Astrocyte of the hippocampus (primary cell): ENCODE data around the gene CACNA1C.

ENCODE experiments used
- DNase-seq: peaks from one replicate; pipeline ENCODE4 v3.0.0; 2011; ENCODE audit warnings: low read depth, low spot score

The CACNA1C gene

DNA sequence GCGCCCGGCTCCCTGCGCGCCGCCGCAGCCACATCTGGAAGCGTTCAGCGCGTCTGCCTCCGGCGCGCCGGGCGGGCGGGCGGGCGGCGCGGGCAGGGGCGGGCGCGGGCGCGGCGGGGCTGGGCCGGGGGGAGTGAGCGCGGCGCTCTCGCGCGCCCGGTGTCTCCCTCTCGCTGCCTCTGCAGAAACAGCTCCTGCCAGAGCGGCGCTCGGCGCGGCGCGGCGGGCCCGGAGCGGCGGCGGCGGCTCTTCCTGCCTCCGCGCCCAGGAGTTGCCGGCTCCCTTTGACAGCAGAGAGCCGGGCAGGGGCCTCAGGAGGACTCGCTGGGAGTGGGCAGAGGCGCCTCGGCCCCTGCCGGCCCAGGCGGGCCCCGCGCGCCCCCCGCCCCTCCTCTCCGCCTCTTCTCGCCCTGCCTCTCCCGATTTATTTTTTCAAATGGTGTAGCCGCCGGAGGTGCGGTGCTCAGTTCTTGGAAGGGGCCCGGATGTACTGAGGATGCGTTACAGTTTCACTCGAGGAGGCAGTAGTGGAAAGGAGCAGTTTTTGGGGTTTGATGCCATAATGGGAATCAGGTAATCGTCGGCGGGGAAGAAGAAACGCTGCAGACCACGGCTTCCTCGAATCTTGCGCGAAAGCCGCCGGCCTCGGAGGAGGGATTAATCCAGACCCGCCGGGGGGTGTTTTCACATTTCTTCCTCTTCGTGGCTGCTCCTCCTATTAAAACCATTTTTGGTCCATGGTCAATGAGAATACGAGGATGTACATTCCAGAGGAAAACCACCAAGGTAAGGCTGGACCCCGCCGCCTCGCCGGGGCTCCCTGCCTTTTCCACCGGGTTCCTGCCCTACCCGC is at the start of gene CACNA1C:
CACNA1C (plus strand) TSS at position 162 of the 853 bp plus-strand sequence; CDS start at position 738, 576 bp downstream.
- DNase-seq = peak; percentile 81

DNA sequence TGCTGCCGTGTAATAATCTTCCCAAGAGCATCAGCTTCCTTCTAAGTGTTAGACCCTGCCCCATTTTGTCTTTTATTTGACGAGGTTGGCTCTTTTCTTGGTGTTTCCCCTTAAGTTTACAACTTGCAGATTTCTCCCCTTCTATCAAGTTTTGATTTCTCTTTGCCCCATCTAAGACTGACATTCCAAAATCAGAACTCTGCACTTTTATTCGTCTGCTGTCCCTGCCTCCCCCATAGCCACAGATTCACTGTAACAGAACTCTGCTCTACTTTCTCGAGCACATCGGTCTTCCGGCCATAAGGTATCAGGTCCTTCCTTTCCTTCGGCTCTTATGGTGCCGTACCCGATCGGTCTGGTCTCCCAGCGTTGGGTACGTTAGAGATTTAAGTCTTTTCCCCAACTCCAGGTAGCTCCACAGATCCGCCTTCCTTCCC is 49.1 kb upstream of the CACNA1C start:
- no peak for DNase-seq

DNA sequence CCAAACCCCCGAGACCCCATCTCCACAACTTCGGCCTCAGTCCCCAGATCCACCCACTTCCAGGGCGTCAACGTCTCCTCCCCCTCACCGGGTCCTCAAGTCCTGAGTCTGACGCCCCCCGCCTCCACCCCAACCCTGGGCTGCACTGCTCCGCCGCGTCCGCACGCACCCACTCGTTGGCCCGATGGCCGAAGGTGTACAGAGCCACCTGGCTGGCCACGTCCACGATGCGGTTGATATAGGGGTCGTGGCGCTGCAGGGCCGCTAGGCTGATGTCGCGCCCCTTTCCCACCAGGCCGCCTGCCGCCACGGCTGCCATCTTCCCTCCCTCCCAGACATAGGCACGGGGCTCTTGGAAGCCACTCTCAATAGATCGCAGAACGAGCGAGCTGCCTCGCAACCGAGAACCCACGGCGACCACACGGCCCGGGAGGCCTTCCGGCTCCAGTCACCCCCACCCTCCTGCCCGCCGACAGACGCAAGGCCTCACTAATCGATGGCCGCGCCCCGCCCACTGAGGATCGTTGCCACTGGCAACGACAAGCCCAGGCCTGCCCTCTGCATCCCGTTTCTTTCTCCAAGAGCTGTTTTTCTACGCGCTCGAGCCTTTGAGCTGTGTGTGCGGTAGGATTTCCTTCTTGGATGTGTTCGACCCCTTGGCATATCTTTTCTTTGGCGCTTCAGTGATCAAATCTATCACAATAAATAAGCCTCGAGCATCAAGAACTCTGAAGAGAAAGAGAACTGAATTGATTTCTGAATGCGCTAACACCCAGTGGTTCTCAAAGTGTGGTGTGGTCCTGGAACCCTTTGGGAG is 48.5 kb upstream of the CACNA1C start, which contains the start of gene DCP1B:
DCP1B (minus strand) TSS at position 345 of the 817 bp plus-strand sequence; CDS start at position 319, 26 bp downstream.
- DNase-seq = peak; percentile 99

DNA sequence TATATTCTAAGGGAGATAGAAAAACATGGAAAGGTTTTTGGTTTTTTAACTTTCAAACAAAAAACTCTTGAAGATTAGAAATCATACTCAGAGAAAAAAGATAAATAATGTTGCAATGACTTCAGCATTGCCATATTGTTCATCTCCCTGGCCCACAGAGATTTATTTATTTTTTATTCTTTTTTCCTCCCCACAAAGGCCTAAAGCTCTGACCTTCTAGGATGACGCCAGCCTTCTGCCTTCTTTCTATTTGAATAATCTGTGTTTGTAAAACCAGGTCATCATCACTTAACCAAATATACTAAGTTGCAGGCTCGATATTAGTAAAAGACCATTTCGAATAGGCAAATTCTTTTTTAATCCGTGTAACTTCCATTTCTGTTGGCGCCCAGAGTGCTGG is 44.1 kb upstream of the CACNA1C start:
- DNase-seq = no peak

DNA sequence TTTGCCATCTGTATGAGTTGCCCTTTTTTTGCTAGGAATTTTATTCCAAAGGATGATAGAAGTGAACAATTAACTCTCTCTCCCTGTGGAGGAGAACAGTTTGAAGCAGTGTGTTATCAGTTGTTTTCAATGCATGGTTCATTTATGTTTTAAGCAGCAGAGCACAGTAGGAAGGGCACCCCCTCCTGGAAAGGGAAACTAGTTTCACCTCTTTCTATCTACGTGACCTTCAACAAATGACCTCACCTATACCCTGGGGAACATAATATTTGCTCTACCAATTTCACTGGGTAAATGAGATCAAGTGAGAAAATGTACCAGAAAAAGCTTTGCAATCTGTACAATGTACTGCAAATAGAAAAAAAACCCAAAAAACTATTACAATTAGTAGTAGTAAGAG is 43.2 kb upstream of the CACNA1C start:
- no peak for DNase-seq

DNA sequence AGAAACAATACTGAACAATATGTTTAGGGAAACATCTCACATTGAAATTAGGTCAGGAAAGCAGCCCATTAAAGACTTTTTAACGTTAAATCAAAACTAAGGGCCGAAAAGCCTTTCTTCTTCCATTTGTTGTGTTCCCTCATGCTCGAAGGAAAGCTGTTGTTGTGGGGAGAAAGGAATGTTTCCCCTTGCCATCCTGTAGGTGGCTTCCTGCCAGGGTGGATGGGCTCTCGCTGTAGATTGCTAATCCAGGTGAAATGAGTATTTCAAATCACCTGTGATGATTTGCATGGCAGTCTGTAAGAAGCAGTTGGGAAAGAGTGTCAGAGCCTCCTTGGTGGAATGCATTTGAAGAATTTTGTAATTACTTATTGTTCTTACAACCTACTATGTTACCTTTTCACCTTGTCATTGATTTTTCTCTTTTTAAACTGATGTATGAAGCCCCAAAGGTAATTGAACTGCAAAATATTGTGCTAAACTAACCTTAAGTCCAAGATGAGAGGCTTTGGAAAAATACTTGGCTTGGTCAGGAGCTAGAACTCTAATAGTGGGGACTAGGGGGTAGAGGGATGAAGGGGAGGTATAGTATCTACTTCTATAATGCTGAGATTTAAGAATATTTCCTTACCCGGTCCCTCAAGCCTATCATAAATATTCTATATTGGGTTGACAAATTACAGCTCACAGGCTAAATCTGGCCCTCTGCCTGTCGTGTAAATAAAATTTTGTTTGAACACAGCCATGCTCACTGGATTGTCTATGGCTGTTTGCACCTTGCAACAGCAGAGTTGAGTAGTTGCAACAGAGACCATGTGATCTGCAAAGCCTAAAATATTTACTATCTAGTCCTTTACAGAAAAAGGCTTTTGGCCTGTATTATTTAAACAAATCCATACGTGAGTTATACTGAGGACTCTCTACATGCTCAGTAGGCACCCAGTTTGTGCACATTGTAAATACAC is 40.9 kb upstream of the CACNA1C start:
- no peak for DNase-seq

DNA sequence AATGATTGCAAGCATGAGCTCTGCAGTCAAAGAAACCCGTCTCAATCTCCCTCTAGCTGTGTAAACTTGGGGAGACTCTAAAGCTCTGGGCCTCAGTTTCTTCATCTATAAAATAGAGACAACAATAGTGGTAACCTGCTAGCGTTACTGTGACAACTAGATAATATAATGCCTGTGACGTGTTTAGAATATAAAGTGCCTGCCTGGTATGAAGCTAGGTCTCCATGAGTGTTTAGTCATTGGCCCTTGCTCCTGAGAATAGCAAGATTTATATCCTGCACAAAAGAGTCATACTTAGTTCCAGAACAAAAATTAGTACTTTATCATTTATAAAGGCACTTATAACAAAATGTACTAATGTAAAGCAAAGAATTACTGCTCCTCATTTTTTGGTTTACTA is 39.7 kb upstream of the CACNA1C start:
- DNase-seq = no peak

DNA sequence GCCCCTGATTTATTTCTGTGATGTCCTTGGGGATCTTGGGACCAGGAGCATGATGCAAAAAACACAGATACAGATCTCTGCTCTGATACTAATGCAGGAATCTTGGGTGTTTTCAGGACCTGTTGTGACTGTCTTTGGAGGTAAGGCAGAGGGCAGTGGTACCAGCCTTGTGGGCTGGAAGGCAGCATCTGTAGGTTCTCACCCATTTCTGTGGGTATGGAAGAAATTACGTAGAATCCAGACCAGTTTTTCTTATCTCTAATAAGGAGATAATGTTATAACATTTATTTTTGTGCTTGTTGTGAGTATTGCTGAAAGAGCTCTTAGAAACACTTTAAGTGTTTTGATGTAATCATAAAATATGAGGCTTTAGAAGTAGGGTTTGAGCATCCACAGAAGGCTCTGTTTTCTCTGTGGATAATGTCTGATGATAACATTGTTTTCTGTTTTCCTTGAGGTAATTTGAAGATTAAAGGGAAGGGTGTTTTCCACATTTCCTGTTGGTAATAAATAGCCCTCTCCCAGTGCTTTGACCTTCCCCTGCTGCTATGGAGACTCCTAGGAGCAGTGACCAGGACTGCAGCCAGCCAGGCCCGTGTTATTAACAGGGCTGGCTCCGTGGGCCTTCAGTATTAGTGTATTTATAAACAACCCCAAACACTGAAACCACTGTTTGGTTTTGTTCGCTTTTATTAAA is 39.1 kb upstream of the CACNA1C start:
- DNase-seq = no peak

DNA sequence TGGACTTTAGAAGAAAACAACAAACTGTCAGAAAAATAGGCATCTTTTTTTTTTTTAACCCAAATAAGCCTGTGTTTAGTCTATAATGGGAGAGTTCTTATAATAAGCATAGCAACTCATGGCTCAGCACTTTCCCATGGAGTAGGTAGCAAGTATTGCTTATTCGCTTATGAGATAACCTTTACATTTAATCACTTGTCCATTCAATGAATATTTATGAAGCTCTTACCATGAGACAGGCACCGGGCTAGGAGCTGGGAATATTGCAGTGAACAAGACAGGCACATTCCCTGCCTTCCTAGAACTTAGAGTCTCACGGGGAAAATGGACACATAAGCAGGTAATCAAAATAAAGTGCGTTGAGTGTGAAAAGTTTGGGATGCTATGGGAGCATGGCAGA is 38.6 kb upstream of the CACNA1C start:
- no peak for DNase-seq

DNA sequence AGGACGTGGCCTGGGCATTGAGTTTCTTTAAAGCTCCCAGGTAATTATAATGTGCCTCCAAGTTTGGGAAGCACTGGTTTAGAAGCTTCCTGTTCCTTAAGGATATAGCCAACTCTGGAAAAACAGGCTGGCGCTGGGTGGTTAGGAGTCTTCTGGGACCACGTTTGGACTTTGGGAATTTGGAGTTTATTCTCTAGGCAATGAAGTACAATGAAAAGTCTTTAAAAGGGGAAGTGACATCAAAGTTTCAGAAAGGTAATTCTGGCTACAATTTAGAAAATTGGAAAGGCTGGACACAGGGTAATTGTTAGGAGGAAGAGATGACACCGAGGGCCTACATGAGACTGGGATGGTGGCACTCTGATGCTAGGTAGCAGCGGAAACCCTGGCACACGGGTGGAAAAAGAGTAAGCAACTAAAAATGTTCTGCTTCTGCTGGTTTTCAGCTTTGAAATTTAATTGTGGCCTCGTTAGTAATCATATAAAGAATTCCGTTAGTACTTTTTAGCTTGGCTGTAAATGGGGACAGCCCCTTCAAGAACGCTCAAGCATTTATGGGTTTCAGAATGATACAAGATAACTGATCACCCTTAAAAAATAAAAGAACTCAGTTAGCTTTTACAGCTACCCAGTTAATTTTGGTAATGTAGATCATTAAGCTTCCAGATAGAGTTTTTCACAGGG is 35.8 kb upstream of the CACNA1C start:
- no peak for DNase-seq

DNA sequence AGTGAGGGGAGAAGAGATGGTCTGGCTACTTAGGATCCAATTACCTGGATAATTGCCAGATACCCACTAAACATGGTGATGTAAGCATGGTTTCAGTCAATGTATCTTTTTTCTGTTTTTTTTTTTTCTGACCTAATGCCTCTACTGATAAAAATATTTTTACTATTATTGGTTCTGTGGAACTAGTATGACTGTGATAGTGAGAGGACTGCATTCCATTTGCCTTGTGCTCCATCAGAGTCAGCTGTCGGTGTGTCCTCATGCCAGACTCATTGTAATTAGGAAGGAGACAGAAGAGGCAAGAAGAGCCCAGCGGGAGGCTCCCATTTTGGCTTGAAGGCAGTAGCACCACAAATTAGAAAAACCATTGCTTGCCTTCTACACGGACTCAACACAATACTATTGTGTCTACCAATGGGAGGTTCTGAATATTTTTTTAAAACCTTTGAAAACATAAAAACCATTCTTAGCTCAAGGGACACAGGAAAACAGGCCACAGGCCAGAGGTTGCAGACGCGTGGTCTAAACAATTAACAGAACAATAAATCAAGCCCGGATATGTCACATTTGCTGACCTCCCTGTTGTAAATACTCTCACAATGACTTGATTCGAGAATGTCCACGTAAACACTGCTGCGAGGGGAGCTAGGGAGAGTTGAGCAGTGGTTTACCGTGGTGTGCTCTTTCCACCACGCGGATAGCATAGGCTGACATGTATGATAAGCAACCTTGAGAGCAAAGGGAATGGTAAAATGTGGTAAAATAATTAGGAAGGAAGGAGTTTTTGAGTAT is 35.0 kb upstream of the CACNA1C start:
- no peak for DNase-seq

DNA sequence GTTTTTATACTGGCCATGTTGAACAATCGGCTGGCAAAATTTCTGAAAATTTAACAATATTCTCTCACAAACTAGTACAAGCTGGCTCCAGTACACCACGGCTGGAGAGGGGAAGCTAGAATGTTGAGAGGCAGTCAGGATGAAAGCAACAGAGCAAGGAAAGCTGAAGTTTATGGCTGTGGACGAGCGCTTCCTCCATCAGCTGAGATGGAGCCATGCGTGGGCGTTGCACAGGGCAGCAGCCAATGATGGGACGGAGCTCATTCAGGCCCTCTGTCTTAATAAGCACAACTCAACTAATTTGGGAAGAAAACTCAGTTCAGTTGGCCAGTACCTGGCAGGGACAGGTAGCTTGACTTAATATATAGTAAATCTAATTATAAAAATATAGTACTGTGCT is 34.4 kb upstream of the CACNA1C start:
- no peak for DNase-seq

DNA sequence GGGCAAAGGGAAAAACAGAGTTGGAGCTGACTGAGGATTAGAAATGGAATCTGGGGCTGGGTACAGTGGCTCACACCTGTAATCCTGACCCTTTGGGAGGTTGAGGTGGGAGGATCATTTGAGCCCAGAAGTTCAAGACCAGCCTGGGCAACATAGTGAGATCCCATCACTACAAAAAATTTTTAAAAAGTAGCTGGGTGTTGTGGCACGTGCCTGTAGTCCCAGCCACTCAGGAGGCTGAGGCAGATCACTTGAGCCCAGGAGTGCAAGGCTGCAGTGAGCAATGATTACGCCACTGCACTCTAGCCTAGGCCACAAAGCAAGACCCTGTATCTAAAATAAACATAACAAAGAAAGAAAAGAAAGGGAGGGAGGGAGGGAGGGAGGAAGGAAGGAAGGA is 33.7 kb upstream of the CACNA1C start:
- DNase-seq = no peak

DNA sequence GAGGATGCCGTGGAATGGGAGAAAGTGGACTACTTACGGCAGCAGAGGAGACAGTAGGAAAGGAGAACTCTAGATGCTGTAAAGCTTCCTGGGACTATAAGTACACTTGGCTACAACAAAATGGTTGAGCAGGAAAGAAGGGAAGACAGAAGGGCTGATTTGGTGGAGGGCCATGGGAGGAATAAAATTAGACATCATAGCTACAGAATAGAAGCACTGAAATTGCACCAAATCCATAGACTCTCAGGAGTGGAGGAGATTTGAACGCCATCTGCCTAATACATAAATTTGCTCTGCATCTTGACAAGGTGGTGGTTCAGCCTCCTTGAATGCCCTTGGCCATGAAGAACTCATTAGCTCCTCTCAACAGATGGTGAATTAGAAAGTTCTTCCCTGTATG is 32.3 kb upstream of the CACNA1C start:
- DNase-seq = no peak

DNA sequence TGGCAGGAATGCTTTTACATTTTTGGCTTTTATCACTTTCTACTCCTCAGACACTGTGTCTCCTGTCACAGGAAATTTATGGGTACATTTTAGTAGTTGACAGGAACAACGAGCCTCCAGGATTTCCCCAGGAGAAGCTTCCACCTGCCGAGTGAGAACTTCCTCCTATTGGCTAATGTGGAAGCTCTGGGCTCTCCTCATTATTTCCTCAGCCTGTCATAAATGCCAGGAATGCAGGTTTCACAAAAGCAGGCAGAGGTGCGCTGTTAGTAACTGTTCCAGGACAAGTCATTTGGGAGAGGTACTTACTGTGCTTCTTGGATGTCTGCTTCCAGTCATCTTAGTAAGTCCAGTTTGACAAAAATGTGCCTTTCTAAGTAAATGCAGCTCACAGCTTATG is 29.4 kb upstream of the CACNA1C start:
- no peak for DNase-seq

DNA sequence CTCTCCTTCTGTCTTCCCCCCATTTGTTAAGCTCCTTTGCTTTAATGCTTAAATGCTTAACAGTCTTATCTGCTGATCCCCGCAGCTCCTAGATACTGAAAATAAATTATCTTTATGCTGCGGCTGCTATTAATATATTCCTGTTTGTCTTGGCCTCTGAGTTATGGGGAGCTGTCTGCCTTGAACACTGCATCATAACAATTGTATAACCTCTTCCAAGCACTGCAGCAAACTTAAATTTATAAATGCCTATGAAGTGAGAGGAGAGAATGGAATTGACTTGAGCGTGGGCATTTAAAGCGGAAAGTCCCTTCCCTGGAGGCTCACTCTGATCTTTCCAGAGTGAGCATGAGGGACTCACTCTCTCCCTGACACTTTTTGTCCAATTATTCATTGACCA is 25.4 kb upstream of the CACNA1C start:
- DNase-seq = no peak

DNA sequence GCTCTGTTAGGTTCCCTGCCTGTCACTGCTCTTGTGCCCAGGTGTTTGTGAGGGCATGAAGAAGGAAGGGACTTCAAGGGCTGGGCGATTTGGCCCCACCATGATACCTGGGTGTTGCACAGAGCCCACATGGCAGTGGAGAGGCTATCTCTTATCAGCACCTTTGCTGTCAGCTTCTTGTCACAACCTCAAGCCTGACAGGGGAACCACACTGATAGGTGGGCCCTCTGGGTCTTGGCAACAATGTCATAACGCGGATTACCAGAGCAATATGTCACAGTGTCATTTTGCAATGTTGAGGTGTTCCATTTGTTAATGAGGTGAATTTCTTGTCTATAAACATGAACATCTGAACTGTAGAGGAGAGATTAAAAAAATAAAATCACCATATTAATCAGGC is 22.9 kb upstream of the CACNA1C start:
- no peak for DNase-seq

DNA sequence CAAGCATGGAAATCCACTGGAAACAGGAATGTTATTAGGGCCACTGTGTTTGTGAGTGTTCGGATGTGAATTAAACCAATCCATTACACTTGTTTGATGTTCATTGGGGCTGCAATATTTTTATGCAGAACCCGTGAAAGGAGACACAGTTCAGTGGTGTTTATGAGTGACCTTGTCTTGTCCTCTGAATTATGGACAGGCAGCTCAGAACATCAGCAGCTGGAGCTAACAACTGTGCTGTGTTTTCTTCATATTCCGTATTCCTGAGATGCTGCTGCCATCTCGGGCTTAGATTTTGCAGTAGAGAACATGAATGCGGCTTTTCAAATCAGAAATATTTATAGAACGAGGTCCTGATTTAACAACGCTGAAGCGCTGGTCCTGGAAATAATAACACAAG is 20.3 kb upstream of the CACNA1C start:
- DNase-seq = no peak

DNA sequence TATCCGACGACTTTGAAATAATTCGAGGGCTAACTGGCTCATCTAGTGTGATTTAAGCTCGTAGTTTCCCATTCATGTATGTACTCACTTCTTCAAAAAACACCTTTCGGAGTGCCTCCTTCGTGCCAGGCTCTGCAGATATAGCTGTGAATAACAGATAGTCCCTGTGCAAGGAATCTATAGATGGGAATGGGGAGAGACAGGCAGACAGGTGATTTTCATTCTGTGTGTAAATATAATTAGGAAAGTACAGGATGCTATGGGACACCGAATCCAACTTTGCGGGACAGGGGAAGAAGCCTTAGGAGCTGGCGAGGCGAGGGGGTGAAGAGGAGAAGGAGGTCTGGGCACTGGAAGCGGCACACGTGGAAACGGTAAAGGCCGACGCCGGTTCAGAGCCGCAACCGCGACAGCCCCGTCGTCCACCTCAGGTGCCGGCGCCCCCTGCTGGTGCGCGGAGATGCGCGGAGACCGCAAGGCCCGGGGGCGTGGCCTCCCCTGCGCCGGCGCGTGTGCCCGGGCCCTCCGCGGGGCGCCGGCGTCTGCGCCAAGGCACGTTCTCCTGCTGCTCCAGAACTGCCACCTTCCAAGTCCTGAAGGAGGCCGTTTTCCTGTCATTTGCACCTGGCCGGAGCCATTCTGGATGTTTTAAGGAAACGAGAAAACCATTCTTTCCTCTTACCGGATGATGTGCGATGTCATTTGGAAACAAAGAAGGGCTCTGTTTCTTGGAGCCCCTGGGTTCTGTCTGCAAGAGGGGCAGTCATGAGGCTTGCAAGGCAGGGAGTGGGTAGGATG is 18.0 kb upstream of the CACNA1C start:
- peak; percentile 91 for DNase-seq
